ENCODE results near the gene NTRK3.

Gene NTRK3

DNA sequence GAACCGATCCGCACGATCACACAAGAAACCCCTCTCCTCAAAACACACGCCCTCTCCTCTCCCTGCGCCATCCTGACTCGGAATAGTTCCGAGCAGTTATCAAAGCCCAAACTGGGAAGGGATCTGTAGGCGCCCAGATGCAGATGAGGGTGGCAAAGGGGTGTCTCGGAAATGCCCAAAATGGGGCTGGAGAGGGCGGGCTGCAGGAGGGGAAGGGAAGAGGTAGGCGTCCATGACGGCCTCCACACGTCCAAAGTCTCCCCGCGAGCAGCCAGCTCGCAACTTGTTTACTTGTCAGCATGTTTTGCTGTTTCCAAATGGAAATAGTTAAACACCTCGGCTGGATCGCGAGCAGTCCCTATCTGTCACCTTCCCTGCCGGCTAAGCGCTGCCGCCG, 1.5 kb downstream of the NTRK3 start:
- H2AFZ ChIP-seq (ENCODE audit: low read depth, low read length), result no peak overlapping the region
- H3K4me3 ChIP-seq (ENCODE audit: low read depth in 1 of 2, low read length in 2 of 2), result no peak overlapping the region
- H3K4me1 ChIP-seq (ENCODE audit: insufficient read depth, low read length), result no peaks in the 10 kb centered on the region
- no peaks in the 10 kb centered on the region for H3K79me2 ChIP-seq (ENCODE audit: insufficient read depth, low read length)
- H4K20me1 ChIP-seq (ENCODE audit: insufficient read depth, low read length), result no peaks in the 10 kb centered on the region
- H3K27me3 ChIP-seq (ENCODE audit: insufficient read depth, low read length, poor library complexity), result no peaks in the 10 kb centered on the region
- no peaks in the 10 kb centered on the region for H3K9me3 ChIP-seq (ENCODE audit: insufficient read depth, low read length, severe bottlenecking)
- H3K27ac ChIP-seq (ENCODE audit: low read length), result no peak overlapping the region
- no peak overlapping the region for H3K9ac ChIP-seq (ENCODE audit: low read depth, low read length)
- H3K4me2 ChIP-seq (ENCODE audit: insufficient read depth, low read length), result no peak overlapping the region
- ATAC-seq (ENCODE audit: insufficient read depth, low read depth), result no peak
- TF ChIP-seq EZH2 (IDR thresholded peaks at IDR 0.05; ENCODE audit: borderline replicate concordance, low read depth, low read length, severe bottlenecking) (no peak), CTCF (IDR thresholded peaks at IDR 0.05; ENCODE audit: borderline replicate concordance, extremely low read depth, low read length, poor library complexity, severe bottlenecking) (no peak)
- H3K36me3 ChIP-seq (ENCODE audit: insufficient read depth, low read length), result no peaks in the 10 kb centered on the region
- DNase-seq, result no peak

- H3K27me3 ChIP-seq (ENCODE audit: insufficient read depth, low read length, poor library complexity), result no peaks in the 10 kb centered on the region
- no peak overlapping the region for H3K9ac ChIP-seq (ENCODE audit: low read depth, low read length)
- no peak overlapping the region for H3K27ac ChIP-seq (ENCODE audit: low read length)
- no peak overlapping the region for H3K4me2 ChIP-seq (ENCODE audit: insufficient read depth, low read length)
- H3K4me1 ChIP-seq (ENCODE audit: insufficient read depth, low read length), result no peaks in the 10 kb centered on the region
- ATAC-seq (ENCODE audit: insufficient read depth, low read depth), result no peak
- no peaks in the 10 kb centered on the region for H4K20me1 ChIP-seq (ENCODE audit: insufficient read depth, low read length)
- TF ChIP-seq CTCF (IDR thresholded peaks at IDR 0.05; ENCODE audit: borderline replicate concordance, extremely low read depth, low read length, poor library complexity, severe bottlenecking), result no peak
- TF ChIP-seq EZH2 (IDR thresholded peaks at IDR 0.05; ENCODE audit: borderline replicate concordance, low read depth, low read length, severe bottlenecking), result no peak
- H3K36me3 ChIP-seq (ENCODE audit: insufficient read depth, low read length), result no peaks in the 10 kb centered on the region
- no peak for DNase-seq
- H2AFZ ChIP-seq (ENCODE audit: low read depth, low read length), result no peak overlapping the region
- no peaks in the 10 kb centered on the region for H3K79me2 ChIP-seq (ENCODE audit: insufficient read depth, low read length)
- H3K9me3 ChIP-seq (ENCODE audit: insufficient read depth, low read length, severe bottlenecking), result no peaks in the 10 kb centered on the region
- H3K4me3 ChIP-seq (ENCODE audit: low read depth in 1 of 2, low read length in 2 of 2), result no peak overlapping the region
Observed at GRCh38 chr15:88252441-88252840, 4.1 kb downstream of the NTRK3 start.

DNA sequence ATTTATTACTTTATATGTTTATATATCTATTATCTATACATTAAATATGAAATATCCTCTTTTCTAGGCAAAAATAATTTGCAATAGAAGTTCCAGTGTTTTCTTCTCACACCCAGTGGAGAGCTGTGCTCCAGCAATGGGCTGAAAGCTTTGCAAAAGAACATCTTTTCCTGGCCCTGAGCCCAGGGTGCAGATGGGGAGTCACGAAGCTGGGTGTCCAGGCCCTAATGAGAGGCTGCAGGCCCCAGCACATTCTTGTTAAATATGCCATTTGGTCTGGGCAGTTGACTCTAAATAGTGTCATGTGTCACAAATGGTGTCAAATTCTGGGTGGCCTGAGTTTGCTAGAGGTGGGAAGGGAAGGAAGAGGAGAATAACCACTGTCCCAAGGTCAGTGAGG, 5.7 kb downstream of the NTRK3 start:
- TF ChIP-seq CTCF (IDR thresholded peaks at IDR 0.05; ENCODE audit: borderline replicate concordance, extremely low read depth, low read length, poor library complexity, severe bottlenecking), result no peak
- no peak for TF ChIP-seq EZH2 (IDR thresholded peaks at IDR 0.05; ENCODE audit: borderline replicate concordance, low read depth, low read length, severe bottlenecking)
- H3K36me3 ChIP-seq (ENCODE audit: insufficient read depth, low read length), result no peaks in the 10 kb centered on the region
- no peak overlapping the region for H2AFZ ChIP-seq (ENCODE audit: low read depth, low read length)
- no peak overlapping the region for H3K9ac ChIP-seq (ENCODE audit: low read depth, low read length)
- H3K4me2 ChIP-seq (ENCODE audit: insufficient read depth, low read length), result no peak overlapping the region
- no peak for ATAC-seq (ENCODE audit: insufficient read depth, low read depth)
- peaks cover 10% of the 10 kb centered on the region for H3K4me1 ChIP-seq (ENCODE audit: insufficient read depth, low read length)
- no peak overlapping the region for H3K4me3 ChIP-seq (ENCODE audit: low read depth in 1 of 2, low read length in 2 of 2)
- no peak overlapping the region for H3K27ac ChIP-seq (ENCODE audit: low read length)
- no peak for DNase-seq
- H4K20me1 ChIP-seq (ENCODE audit: insufficient read depth, low read length), result no peaks in the 10 kb centered on the region
- H3K9me3 ChIP-seq (ENCODE audit: insufficient read depth, low read length, severe bottlenecking), result no peaks in the 10 kb centered on the region
- H3K79me2 ChIP-seq (ENCODE audit: insufficient read depth, low read length), result no peaks in the 10 kb centered on the region
- no peaks in the 10 kb centered on the region for H3K27me3 ChIP-seq (ENCODE audit: insufficient read depth, low read length, poor library complexity)

DNA sequence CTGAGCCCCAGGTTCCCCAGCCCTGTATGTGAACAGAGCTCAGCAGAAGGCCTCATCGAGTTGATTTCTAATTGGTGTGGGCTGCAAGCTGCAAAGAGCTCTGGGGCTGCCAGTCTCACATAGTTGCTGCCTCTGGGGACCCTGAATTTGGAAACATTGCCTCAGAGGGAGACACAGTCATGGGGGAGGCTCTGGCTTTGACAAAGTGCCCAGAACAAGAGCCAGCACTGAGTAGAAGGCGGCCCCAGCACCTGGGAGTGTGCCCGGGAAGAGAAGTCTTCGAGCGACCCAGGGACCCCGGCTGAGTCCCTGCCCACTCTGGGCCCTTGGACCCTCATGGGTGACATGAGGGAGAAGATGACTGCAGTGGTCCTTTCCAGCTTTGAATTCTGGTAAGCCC, 7.3 kb downstream of the NTRK3 start:
- Histone ChIP-seq H3K27me3 (ENCODE audit: insufficient read depth, low read length, poor library complexity) (no peaks in the 10 kb centered on the region), H3K79me2 (ENCODE audit: insufficient read depth, low read length) (no peaks in the 10 kb centered on the region), H3K4me1 (ENCODE audit: insufficient read depth, low read length) (peaks cover 10% of the 10 kb centered on the region), H3K27ac (ENCODE audit: low read length) (no peak overlapping the region), H3K9me3 (ENCODE audit: insufficient read depth, low read length, severe bottlenecking) (no peaks in the 10 kb centered on the region), H3K4me3 (ENCODE audit: low read depth in 1 of 2, low read length in 2 of 2) (no peak overlapping the region), H3K36me3 (ENCODE audit: insufficient read depth, low read length) (no peaks in the 10 kb centered on the region), H2AFZ (ENCODE audit: low read depth, low read length) (no peak overlapping the region), H3K4me2 (ENCODE audit: insufficient read depth, low read length) (no peak overlapping the region), H4K20me1 (ENCODE audit: insufficient read depth, low read length) (no peaks in the 10 kb centered on the region), H3K9ac (ENCODE audit: low read depth, low read length) (no peak overlapping the region)
- DNase-seq, result no peak
- ATAC-seq (ENCODE audit: insufficient read depth, low read depth), result no peak
- no peak for TF ChIP-seq EZH2 (IDR thresholded peaks at IDR 0.05; ENCODE audit: borderline replicate concordance, low read depth, low read length, severe bottlenecking)
- TF ChIP-seq CTCF (IDR thresholded peaks at IDR 0.05; ENCODE audit: borderline replicate concordance, extremely low read depth, low read length, poor library complexity, severe bottlenecking), result no peak
